Esophagus muscularis mucosa (tissue), 4 donors: ENCODE results near the gene PKD1L1.

Source experiments
- CTCF ChIP-seq, 3 experiments: fragments of 200-600 bp in 2 of 3; fragments of 450-650 bp in 1 of 3; sonication (generic) in 2 of 3; IDR thresholded peaks; one replicate each; pipeline ENCODE4 v1.5.1; 2017 to 2019; ENCODE audit warnings: antibody characterized with exemption in 3 of 3, mild to moderate bottlenecking in 2 of 3, moderate library complexity in 1 of 3
- EP300 ChIP-seq: sonication (generic); formaldehyde crosslinking; IDR thresholded peaks from one replicate; pipeline ENCODE4 v1.6.1; 2017; ENCODE audit warnings: antibody characterized with exemption
- POLR2A ChIP-seq: fragments of 450-650 bp; IDR thresholded peaks from one replicate; pipeline ENCODE4 v1.6.1; 2017; ENCODE audit warnings: antibody characterized with exemption, moderate library complexity, mild to moderate bottlenecking, low read depth
- POLR2AphosphoS5 ChIP-seq, 2 donors: sonication (generic); formaldehyde crosslinking; IDR thresholded peaks; one replicate each; pipeline ENCODE4 v1.6.1; 2017; ENCODE audit warnings: antibody characterized with exemption in 2 of 2

GRCh38 chr7:47941136-47941844 is 7.0 kb downstream of the PKD1L1 start:
- TF ChIP-seq CTCF (IDR thresholded peaks at IDR 0.05): no peak
- TF ChIP-seq POLR2A: no peak
- peak; percentile 40 to 41 for TF ChIP-seq POLR2AphosphoS5 (IDR thresholded peaks at IDR 0.05)
- TF ChIP-seq EP300: no peak
